Lung (tissue), 12 donors: Measurements from ENCODE around the gene TTLL9. TPM values are rescaled to one million over a fixed set of nuclear protein-coding genes. Genes with fewer than 3 reads are reported as not detected.

Experiments used
- ATAC-seq: fragments of 200-7000 bp; cut with Tn5 transposase; one replicate; pipeline ENCODE4 v1.9.1; 2020; ENCODE audit warnings: moderate number of reproducible peaks; ENCODE audit not compliant: insufficient read depth, low FRiP score
- DNase-seq, 3 donors: peaks; one replicate each; pipeline ENCODE4 v3.0.0-alpha.2; 2013 to 2017
- H3K27ac ChIP-seq, 2 donors: one replicate each; pipeline ENCODE4 v1.5.1; 2013; ENCODE audit warnings: mild to moderate bottlenecking in 2 of 2, moderate library complexity in 2 of 2, control low read depth in 1 of 2, inconsistent platforms in 1 of 2, low read depth in 1 of 2, low read length in 1 of 2
- H3K27me3 ChIP-seq, 3 donors: one replicate each; pipeline ENCODE4 v1.5.1; 2013; ENCODE audit warnings: low read length in 2 of 3; ENCODE audit not compliant: control insufficient read depth in 3 of 3, insufficient read depth in 3 of 3
- H3K36me3 ChIP-seq, 4 donors: one replicate each; pipeline ENCODE4 v1.5.1; 2013; ENCODE audit warnings: low read length in 4 of 4, mild to moderate bottlenecking in 1 of 4, moderate library complexity in 1 of 4; ENCODE audit not compliant: control insufficient read depth in 4 of 4, insufficient read depth in 4 of 4
- H3K4me1 ChIP-seq, 5 donors: one replicate each; pipeline ENCODE4 v1.5.1; 2013; ENCODE audit warnings: low read length in 5 of 5, mild to moderate bottlenecking in 2 of 5, moderate library complexity in 1 of 5; ENCODE audit not compliant: control insufficient read depth in 5 of 5, insufficient read depth in 5 of 5
- H3K4me3 ChIP-seq: one replicate; pipeline ENCODE4 v1.5.1; 2013; ENCODE audit warnings: mild to moderate bottlenecking, control low read depth, moderate library complexity
- H3K9ac ChIP-seq, 2 donors: one replicate each; pipeline ENCODE4 v1.5.1; 2013; ENCODE audit warnings: low read length in 2 of 2, control low read depth in 1 of 2; ENCODE audit not compliant: insufficient read depth in 1 of 2
- H3K9me3 ChIP-seq, 4 donors: one replicate each; pipeline ENCODE4 v1.5.1; 2013; ENCODE audit warnings: low read length in 3 of 4, mild to moderate bottlenecking in 1 of 4, moderate library complexity in 1 of 4; ENCODE audit not compliant: control insufficient read depth in 4 of 4, insufficient read depth in 3 of 4
- CTCF ChIP-seq: IDR thresholded peaks from 2 replicates; pipeline ENCODE4 v1.5.1; 2012; ENCODE audit warnings: mild to moderate bottlenecking; ENCODE audit errors: control extremely low read depth, extremely low read depth
- WGBS, 2 donors: extraction: QIAGEN DNeasy Blood & Tissue Kit; methylation state at CpG; one replicate each; pipeline ENCODE4 v1.1.7; 2013; 5-methylcytosine and 5-hydroxymethylcytosine counted together
- polyA plus RNA-seq, 2 donors: library from polyadenylated mRNA; stranded (reverse); fragments of 200-250 nt; gene quantifications; one replicate each; pipeline ENCODE4 v1.2.1, GENCODE V29; 2013
- total RNA-seq, 2 donors: library from RNA; depleted of rRNA in 1 of 2; stranded (reverse); fragments of >200 nt in 1 of 2; gene quantifications; one replicate each; pipeline ENCODE4 v1.2.1, GENCODE V29; 2014 to 2021
- donor health status: control.
- donor health status: control.
- donor health status: Bipolar disorder and iron deficiency.
- donor health status: healthy.
- donor health status: DM: yes; HTN: yes; CAD: no.

TTLL9 gene
- total and polyA plus RNA-seq, 4 donors = 1.9 to 8.9 (median 4.8) TPM

DNA sequence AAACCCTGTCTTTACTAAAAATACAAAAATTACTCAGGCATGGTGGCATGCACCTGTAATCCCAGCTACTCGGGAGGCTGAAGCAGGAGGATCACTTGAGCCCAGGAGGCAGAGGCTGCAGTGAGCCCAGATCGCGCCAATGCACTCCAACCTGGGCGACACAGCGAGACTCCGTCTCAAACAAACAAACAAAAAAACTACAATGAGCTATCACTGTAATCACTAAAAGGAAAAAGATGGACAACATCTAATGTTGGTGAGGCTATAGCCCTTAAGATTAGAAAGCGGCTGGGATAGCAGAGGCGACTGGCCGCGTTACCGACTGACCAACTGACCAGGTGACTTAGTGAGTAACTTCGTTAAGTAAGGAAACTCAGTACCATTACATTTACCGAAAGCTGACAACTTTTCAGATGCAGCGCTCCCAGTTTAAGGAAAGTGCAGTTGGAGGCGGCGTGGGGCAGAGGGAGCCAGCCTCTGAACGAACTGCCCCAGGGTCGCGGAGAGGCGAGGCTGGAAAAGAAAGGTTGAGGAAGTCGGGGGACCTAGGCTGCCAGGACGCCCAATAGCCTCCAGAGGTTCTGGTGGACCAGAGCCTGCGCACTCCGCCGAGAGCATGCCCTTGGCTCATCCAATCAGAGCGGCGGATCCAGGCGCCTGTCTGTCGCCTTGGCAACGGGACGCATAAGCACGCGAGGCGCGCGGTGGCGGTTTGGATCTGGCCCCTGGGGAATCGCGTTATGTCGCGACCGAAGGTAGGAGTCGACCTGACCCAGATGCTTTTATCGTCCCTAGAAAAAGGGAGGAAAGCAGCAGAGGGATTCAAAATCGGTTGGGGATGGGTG is 8.9 kb downstream of the TTLL9 start:
- peak overlapping the region in 1 of 2 donors; percentile 88 for H3K27ac ChIP-seq
- peak; percentile 95 to 98 (median 97) for DNase-seq
- 5 to 10% methylated on average over 38 to 45 of the region's 45 CpGs for WGBS, 2 donors
- peak; percentile 97 for ATAC-seq
- no peak for TF ChIP-seq CTCF
- H3K9me3 ChIP-seq = no peaks in the 10 kb centered on the region
- H3K36me3 ChIP-seq = no peaks in the 10 kb centered on the region
- peaks cover 0 to 3% (median 0%) of the 10 kb centered on the region in 5 donors for H3K4me1 ChIP-seq
- peak overlapping the region; percentile 34 for H3K4me3 ChIP-seq
- H3K27me3 ChIP-seq = no peaks in the 10 kb centered on the region
- H3K9ac ChIP-seq = peak overlapping the region in 1 of 2 donors; percentile 45

DNA sequence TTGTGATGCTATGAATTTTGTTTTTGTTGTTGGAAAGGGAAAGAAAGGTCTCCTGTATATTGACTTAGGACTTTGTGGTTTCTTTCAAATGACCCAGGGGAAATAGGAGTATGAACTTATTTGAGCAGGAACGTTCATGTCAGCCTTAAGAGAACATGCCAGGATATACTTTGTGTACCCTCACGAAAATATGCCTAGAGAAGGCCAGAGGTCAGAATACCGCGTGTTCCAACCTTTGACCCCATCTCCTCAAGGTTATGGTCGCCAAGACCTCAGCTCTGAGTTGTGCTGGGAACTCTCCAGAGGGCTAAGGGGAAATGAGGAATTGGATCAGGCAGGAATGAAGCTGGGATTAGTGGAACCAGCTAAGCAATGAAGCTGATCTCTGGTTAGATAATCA is 11.5 kb downstream of the TTLL9 start:
- DNase-seq = no peak
- Histone ChIP-seq H3K9ac (no peak overlapping the region), H3K27me3 (no peaks in the 10 kb centered on the region), H3K9me3 (no peaks in the 10 kb centered on the region), H3K36me3 (no peaks in the 10 kb centered on the region), H3K27ac (no peak overlapping the region), H3K4me3 (no peak overlapping the region), H3K4me1 (peaks cover 0 to 3% (median 0%) of the 10 kb centered on the region in 5 donors)
- WGBS, 2 donors = 63 to 77% methylated on average over 5 of the region's 5 CpGs
- ATAC-seq = no peak
- no peak for TF ChIP-seq CTCF

GRCh38 chr20:31883829-31884228 is 13.4 kb downstream of the TTLL9 start:
- DNase-seq = no peak
- no peak for TF ChIP-seq CTCF
- H3K27ac ChIP-seq = no peak overlapping the region
- no peak overlapping the region for H3K4me3 ChIP-seq
- H3K27me3 ChIP-seq = no peaks in the 10 kb centered on the region
- peaks cover 0 to 3% (median 0%) of the 10 kb centered on the region in 5 donors for H3K4me1 ChIP-seq
- H3K9ac ChIP-seq = no peak overlapping the region
- no peaks in the 10 kb centered on the region for H3K36me3 ChIP-seq
- H3K9me3 ChIP-seq = no peaks in the 10 kb centered on the region
- ATAC-seq = no peak
